OCI-LY1 (cell line): ENCODE measurements around the gene LMF1.

Experiments
- H2AFZ ChIP-seq: fragments of 200-600 bp; sonication (generic), shearing (Covaris generic); 2 replicates; pipeline ENCODE4 v1.6.0; 2014; ENCODE audit warnings: antibody characterized with exemption, mild to moderate bottlenecking, low read length
- H3F3A ChIP-seq: fragments of 200-600 bp; sonication (generic), shearing (Covaris generic); 2 replicates; pipeline ENCODE4 v1.6.0; 2014; ENCODE audit warnings: mild to moderate bottlenecking, antibody characterized with exemption, low read length, moderate library complexity; ENCODE audit not compliant: insufficient read depth
- H3K27ac ChIP-seq: fragments of 200-600 bp; sonication (generic); 2 replicates; pipeline ENCODE4 v1.5.1; 2014; ENCODE audit warnings: low read length, mixed run types, mild to moderate bottlenecking, low read depth; ENCODE audit not compliant: poor library complexity, severe bottlenecking
- H3K27me3 ChIP-seq: fragments of 200-600 bp; sonication (generic); 2 replicates; pipeline ENCODE4 v1.6.0; 2014; ENCODE audit warnings: antibody characterized with exemption, mild to moderate bottlenecking, low read length, moderate library complexity; ENCODE audit not compliant: insufficient read depth
- H3K36me3 ChIP-seq: fragments of 200-600 bp; sonication (generic); 2 replicates; pipeline ENCODE4 v1.6.1; 2014; ENCODE audit warnings: mild to moderate bottlenecking, antibody characterized with exemption, low read length, moderate library complexity, mixed read lengths; ENCODE audit not compliant: insufficient read depth
- H3K4me1 ChIP-seq: fragments of 200-600 bp; sonication (generic); 2 replicates; pipeline ENCODE4 v1.5.1; 2014; ENCODE audit warnings: mild to moderate bottlenecking, low read length, moderate library complexity; ENCODE audit not compliant: insufficient read depth, severe bottlenecking
- H3K4me2 ChIP-seq: fragments of 200-600 bp; sonication (generic), shearing (Covaris generic); 2 replicates; pipeline ENCODE4 v1.6.1; 2014; ENCODE audit warnings: low read length
- H3K4me3 ChIP-seq: fragments of 200-600 bp; sonication (generic); 2 replicates; pipeline ENCODE4 v1.5.1; 2014; ENCODE audit warnings: low read length, low read depth, mild to moderate bottlenecking, mixed read lengths; ENCODE audit not compliant: poor library complexity, severe bottlenecking
- H3K79me2 ChIP-seq: fragments of 200-600 bp; shearing (Covaris generic); 2 replicates; pipeline ENCODE4 v1.6.1; 2016; ENCODE audit warnings: mixed run types, low read length, mixed read lengths; ENCODE audit not compliant: insufficient read depth
- H3K9ac ChIP-seq: fragments of 200-600 bp; sonication (generic), shearing (Covaris generic); 2 replicates; pipeline ENCODE4 v1.6.1; 2014; ENCODE audit warnings: mild to moderate bottlenecking, low read length, mixed read lengths
- H3K9me2 ChIP-seq: fragments of 200-600 bp; sonication (generic), shearing (Covaris generic); 2 replicates; pipeline ENCODE4 v1.6.1; 2014; ENCODE audit warnings: low read depth, mild to moderate bottlenecking, low read length, mixed read lengths
- H3K9me3 ChIP-seq: fragments of 200-600 bp; shearing (Covaris generic); 2 replicates; pipeline ENCODE4 v1.6.1; 2014; ENCODE audit warnings: low read length, mixed read lengths
- H4K20me1 ChIP-seq: fragments of 200-600 bp; sonication (generic), shearing (Covaris generic); 2 replicates; pipeline ENCODE4 v1.6.0; 2016; ENCODE audit warnings: mild to moderate bottlenecking, low read length; ENCODE audit not compliant: insufficient read depth
- EZH2 ChIP-seq: fragments of 200-600 bp; sonication (generic), shearing (Covaris generic); IDR thresholded peaks from 2 replicates; pipeline ENCODE4 v1.8.0; 2017; ENCODE audit warnings: borderline replicate concordance, mixed run types, mild to moderate bottlenecking, antibody characterized with exemption, low read length, moderate library complexity, mixed read lengths
- TF ChIP-seq, protein P1 (sequence below): fragments of 200-600 bp; sonication (generic), shearing (Covaris generic); IDR thresholded peaks from 2 replicates; pipeline ENCODE4 v1.5.1; 2017; ENCODE audit warnings: mild to moderate bottlenecking, antibody characterized with exemption, low read length, moderate library complexity, mixed read lengths

Gene LMF1

DNA sequence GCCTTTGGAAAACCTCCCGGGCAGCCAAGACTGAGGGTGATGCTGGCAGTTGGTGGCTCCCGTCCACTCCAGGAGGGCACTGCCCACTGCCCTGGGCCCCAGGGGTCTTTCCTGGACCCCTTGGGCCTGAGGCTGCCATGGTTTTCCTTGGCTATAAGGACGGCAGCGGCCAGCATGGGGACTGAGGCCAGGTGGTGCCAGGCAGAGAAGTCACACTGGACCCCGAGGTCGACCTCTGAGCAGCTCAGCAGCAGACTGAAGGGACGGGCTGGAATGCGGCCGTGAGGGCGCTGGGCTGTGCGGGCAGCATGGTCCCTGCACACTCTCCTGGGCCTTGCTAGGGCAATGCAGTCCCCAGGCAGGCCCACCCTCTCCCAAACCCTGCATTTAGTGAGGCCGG is 114.7 kb downstream of the LMF1 start:
- Histone ChIP-seq H3F3A (no peaks in the 10 kb centered on the region), H3K9me3 (no peaks in the 10 kb centered on the region), H3K27me3 (no peaks in the 10 kb centered on the region), H3K9ac (no peak overlapping the region), H3K27ac (no peak overlapping the region), H3K79me2 (no peaks in the 10 kb centered on the region), H3K4me3 (no peak overlapping the region), H4K20me1 (no peaks in the 10 kb centered on the region), H3K4me1 (no peaks in the 10 kb centered on the region), H3K9me2 (no peaks in the 10 kb centered on the region), H3K4me2 (no peak overlapping the region), H3K36me3 (no peaks in the 10 kb centered on the region), H2AFZ (no peak overlapping the region)
- TF ChIP-seq, protein P1, sequence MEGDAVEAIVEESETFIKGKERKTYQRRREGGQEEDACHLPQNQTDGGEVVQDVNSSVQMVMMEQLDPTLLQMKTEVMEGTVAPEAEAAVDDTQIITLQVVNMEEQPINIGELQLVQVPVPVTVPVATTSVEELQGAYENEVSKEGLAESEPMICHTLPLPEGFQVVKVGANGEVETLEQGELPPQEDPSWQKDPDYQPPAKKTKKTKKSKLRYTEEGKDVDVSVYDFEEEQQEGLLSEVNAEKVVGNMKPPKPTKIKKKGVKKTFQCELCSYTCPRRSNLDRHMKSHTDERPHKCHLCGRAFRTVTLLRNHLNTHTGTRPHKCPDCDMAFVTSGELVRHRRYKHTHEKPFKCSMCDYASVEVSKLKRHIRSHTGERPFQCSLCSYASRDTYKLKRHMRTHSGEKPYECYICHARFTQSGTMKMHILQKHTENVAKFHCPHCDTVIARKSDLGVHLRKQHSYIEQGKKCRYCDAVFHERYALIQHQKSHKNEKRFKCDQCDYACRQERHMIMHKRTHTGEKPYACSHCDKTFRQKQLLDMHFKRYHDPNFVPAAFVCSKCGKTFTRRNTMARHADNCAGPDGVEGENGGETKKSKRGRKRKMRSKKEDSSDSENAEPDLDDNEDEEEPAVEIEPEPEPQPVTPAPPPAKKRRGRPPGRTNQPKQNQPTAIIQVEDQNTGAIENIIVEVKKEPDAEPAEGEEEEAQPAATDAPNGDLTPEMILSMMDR = no peak
- TF ChIP-seq EZH2 = no peak

DNA sequence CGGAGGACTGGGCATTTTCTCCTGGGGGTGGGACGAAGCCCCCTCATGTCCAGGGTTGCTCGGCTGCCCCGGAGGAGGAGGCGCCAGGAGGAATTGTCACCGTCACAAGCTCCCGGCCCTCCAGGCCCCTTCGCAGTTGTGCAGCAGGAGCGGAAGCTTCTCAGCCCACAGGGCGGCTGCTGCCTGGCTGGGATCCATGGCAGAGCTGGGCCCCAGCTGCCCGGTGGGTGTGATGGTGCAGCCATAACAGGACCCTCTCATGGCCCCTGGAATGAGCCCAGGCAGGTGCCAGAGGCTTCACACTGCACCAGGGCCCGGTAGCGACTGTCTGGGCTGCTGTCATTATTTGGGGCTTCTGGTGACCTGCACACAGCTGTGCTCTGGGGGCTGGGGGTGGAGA is 115.3 kb downstream of the LMF1 start:
- H3K4me3 ChIP-seq = no peak overlapping the region
- no peaks in the 10 kb centered on the region for H3F3A ChIP-seq
- H3K9me3 ChIP-seq = no peaks in the 10 kb centered on the region
- no peaks in the 10 kb centered on the region for H3K27me3 ChIP-seq
- no peak overlapping the region for H3K9ac ChIP-seq
- no peaks in the 10 kb centered on the region for H3K4me1 ChIP-seq
- H2AFZ ChIP-seq = no peak overlapping the region
- H4K20me1 ChIP-seq = no peaks in the 10 kb centered on the region
- H3K36me3 ChIP-seq = no peaks in the 10 kb centered on the region
- no peak overlapping the region for H3K27ac ChIP-seq
- no peaks in the 10 kb centered on the region for H3K9me2 ChIP-seq
- H3K4me2 ChIP-seq = no peak overlapping the region
- TF ChIP-seq, protein P1 = no peak
- no peak for TF ChIP-seq EZH2
- no peaks in the 10 kb centered on the region for H3K79me2 ChIP-seq

DNA sequence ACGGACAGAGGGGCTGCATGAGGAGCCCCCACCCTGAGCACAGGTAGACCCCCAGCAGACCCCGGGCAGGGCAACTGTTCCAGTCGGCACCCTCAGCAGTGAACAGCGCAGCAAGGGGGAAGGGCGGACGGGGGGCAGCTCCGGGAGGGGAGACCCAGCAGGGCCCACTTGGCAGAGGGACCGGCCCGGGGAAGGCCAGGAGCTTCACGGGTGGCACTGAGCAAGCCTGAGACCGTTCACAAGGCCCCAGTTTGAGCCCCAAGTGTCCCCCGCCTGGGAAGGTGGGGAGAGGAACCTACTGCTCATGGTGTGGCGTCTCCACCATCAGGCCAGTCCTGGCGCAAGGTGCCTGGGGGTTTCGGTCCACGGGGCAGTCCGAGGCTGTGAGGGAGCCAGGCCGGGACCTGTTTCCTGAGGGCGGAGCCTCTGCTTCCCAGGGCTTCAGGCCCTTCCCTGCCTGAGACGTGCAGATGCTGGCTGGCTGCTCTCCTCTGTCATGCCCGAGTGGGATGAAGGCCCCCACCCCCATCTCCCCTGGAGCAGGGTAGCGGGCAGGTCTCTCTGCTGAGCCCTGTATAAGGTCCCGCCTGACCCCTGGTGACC is 115.9 kb downstream of the LMF1 start:
- H3F3A ChIP-seq = no peaks in the 10 kb centered on the region
- H3K9me3 ChIP-seq = 0 out of 2 replicates have a peak, but pooled peaks cover 4% of the 10 kb centered on the region
- no peak overlapping the region for H3K9ac ChIP-seq
- no peak overlapping the region for H3K4me2 ChIP-seq
- H3K4me1 ChIP-seq = no peaks in the 10 kb centered on the region
- H3K9me2 ChIP-seq = no peaks in the 10 kb centered on the region
- no peaks in the 10 kb centered on the region for H3K27me3 ChIP-seq
- H3K36me3 ChIP-seq = no peaks in the 10 kb centered on the region
- H3K27ac ChIP-seq = no peak overlapping the region
- no peak overlapping the region for H2AFZ ChIP-seq
- H3K79me2 ChIP-seq = no peaks in the 10 kb centered on the region
- no peaks in the 10 kb centered on the region for H4K20me1 ChIP-seq
- no peak for TF ChIP-seq EZH2
- TF ChIP-seq, protein P1 = no peak
- H3K4me3 ChIP-seq = no peak overlapping the region
